Gastroesophageal sphincter (tissue), 4 donors: ENCODE measurements around the gene PNPLA3. TPM values are rescaled to one million over a fixed set of nuclear protein-coding genes. Genes with fewer than 3 reads are reported as not detected.

Experiments used
- ATAC-seq: fragments of 150-250 bp; one replicate; pipeline ENCODE4 v1.9.1; 2016; ENCODE audit warnings: mild to moderate bottlenecking, moderate library complexity
- H3K27ac ChIP-seq, 4 donors: fragments of 200-600 bp; sonication (generic) in 3 of 4; 1 replicate in 3 of 4; 2 replicates in 1 of 4; pipeline ENCODE4 v1.5.1; 2016 to 2019
- H3K27me3 ChIP-seq: fragments of 200-600 bp; sonication (generic); one replicate; pipeline ENCODE4 v1.5.1; 2019
- H3K36me3 ChIP-seq, 2 donors: fragments of 200-600 bp; sonication (generic); one replicate each; pipeline ENCODE4 v1.5.1; 2019; ENCODE audit warnings: control low read depth in 1 of 2
- H3K4me1 ChIP-seq, 3 donors: fragments of 200-600 bp; sonication (generic); 1 replicate in 2 of 3; 2 replicates in 1 of 3; pipeline ENCODE4 v1.5.1; 2016 to 2019; ENCODE audit warnings: control low read depth in 2 of 3
- H3K4me3 ChIP-seq, 2 donors: fragments of 200-600 bp; sonication (generic); one replicate each; pipeline ENCODE4 v1.5.1; 2019; ENCODE audit warnings: mild to moderate bottlenecking in 1 of 2, moderate library complexity in 1 of 2
- H3K9me3 ChIP-seq, 3 donors: fragments of 200-600 bp; sonication (generic); one replicate each; pipeline ENCODE4 v1.5.1; 2017 to 2019; ENCODE audit warnings: control low read depth in 2 of 3
- EP300 ChIP-seq: sonication (generic); formaldehyde crosslinking; IDR thresholded peaks from one replicate; pipeline ENCODE4 v1.6.1; 2017; ENCODE audit warnings: antibody characterized with exemption, mild to moderate bottlenecking
- POLR2A ChIP-seq, 2 donors: fragments of 450-650 bp; IDR thresholded peaks; one replicate each; pipeline ENCODE4 v1.6.1; 2017; ENCODE audit warnings: antibody characterized with exemption in 2 of 2, mild to moderate bottlenecking in 2 of 2, moderate library complexity in 1 of 2
- POLR2AphosphoS5 ChIP-seq: sonication (generic); formaldehyde crosslinking; IDR thresholded peaks from one replicate; pipeline ENCODE4 v1.6.1; 2017; ENCODE audit warnings: antibody characterized with exemption
- WGBS, 2 donors: methylation state at CpG; one replicate each; pipeline ENCODE4 v1.1.5; 2018; ENCODE audit warnings: low coverage in 1 of 2; 5-methylcytosine and 5-hydroxymethylcytosine counted together
- total RNA-seq, 4 donors: library from RNA; depleted of rRNA; stranded (reverse); fragments of >200 nt; gene quantifications; one replicate each; pipeline ENCODE4 v1.1.0, GENCODE V29; 2016
- TF ChIP-seq, protein P1 (sequence below), 4 experiments: fragments of 200-600 bp in 2 of 4; fragments of 450-650 bp in 2 of 4; sonication (generic) in 1 of 4; IDR thresholded peaks; one replicate each; pipeline ENCODE4 v1.5.1; 2017 to 2019; ENCODE audit warnings: antibody characterized with exemption in 4 of 4, mild to moderate bottlenecking in 2 of 4, moderate library complexity in 2 of 4

Gene PNPLA3
- total RNA-seq, 4 donors from 2014 or later: not detected

DNA sequence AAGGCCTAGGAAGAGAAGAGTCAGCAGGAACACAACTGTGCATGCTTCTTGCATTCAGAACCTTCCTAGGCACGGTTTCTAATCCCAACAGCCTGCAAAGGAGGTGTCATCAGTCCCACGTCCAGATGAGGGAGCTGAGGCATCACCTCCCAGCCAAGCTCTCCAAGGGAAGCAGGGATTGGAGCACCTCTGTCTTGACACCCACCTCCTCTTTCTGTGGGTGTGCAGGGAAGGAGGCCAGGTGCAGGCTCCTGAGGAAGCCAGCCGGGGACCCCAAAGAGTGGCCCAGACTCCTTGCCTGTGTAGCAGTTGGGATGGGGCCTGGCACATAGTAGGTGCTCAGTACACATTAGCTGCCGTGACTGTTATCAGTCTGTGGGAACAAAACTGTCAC, 33.7 kb upstream of the PNPLA3 start:
- TF ChIP-seq, protein P1, sequence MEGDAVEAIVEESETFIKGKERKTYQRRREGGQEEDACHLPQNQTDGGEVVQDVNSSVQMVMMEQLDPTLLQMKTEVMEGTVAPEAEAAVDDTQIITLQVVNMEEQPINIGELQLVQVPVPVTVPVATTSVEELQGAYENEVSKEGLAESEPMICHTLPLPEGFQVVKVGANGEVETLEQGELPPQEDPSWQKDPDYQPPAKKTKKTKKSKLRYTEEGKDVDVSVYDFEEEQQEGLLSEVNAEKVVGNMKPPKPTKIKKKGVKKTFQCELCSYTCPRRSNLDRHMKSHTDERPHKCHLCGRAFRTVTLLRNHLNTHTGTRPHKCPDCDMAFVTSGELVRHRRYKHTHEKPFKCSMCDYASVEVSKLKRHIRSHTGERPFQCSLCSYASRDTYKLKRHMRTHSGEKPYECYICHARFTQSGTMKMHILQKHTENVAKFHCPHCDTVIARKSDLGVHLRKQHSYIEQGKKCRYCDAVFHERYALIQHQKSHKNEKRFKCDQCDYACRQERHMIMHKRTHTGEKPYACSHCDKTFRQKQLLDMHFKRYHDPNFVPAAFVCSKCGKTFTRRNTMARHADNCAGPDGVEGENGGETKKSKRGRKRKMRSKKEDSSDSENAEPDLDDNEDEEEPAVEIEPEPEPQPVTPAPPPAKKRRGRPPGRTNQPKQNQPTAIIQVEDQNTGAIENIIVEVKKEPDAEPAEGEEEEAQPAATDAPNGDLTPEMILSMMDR (IDR thresholded peaks at IDR 0.05): no peak
- TF ChIP-seq POLR2AphosphoS5 (no peak), EP300 (no peak), POLR2A (IDR thresholded peaks at IDR 0.05) (no peak)
- Histone ChIP-seq H3K27me3 (peaks cover 97% of the 10 kb centered on the region), H3K36me3 (no peaks in the 10 kb centered on the region), H3K4me1 (peaks cover 0 to 15% (median 7%) of the 10 kb centered on the region in 3 donors), H3K9me3 (no peaks in the 10 kb centered on the region), H3K27ac (no peak overlapping the region), H3K4me3 (no peak overlapping the region)
- no peak for ATAC-seq
- 17 to 50% methylated on average over 1 to 2 of the region's 4 CpGs for WGBS, 2 donors

DNA sequence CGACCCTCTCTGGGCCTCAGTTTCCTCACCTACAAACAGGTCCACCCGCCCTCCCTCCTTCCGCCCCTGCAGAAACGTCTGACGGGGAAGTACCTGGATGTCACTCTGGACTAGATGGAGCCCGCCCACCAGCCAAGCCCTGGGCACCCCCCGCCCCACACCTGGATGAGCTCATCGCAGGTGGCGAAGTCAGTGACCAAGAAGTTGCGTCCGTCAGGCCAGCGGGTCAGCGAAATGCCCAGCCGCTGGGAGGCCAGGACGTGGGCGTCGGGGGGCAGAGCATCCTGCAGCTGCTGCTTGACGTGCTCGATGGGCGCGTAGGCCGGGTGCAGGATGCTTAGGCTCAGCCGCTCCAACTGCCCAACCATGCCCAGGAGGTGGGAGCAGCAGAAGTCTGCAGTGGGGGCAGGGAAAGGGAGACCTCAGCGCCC, 32.7 kb upstream of the PNPLA3 start:
- H3K4me3 ChIP-seq: no peak overlapping the region
- WGBS, 2 donors: no CpG with 5 or more reads among the region's 24 CpGs

DNA sequence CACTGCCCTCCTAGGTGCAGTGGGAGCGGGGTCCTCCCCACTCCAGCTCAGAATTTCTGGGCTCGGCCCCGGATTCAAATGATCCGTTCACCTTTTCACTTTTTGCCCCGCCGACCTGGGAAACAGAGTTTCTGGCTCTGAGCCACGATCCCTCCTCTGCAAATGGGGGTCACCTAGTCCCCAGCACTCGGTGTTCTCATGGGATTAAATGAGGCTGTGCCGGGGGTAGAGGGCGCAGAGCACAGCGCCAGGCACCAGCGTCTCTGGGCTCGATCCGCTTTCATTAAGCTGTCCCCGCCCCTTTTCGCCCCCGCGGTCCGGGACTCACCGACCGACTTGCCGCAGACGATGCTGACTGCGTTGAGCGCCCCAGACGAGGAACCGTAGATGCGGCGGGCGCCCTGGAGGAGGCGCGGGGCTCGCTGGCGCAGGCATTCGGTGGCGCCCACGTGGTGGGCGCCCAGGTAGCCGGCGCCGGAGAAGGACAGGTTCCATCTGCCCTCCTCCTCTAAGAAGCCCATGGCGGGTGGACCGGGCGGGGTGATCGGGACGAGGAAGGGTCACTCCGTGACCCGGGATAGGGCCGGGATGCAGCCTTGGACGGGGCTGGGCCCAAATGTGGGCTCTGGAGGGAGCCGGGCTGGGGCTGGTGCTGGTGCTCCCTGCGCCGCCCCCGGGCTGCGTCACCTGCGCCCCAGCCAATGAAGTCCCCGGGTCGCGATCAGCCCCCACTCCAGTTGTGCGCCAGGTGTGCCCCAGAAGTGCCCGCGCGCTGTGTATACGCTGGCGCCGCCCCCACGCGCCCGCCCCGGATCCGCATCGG, 32.0 kb upstream of the PNPLA3 start, which contains the start of gene PNPLA5:
Gene PNPLA5 (minus strand): TSS at position 654 of the 823 bp plus-strand sequence. CDS start 133 bp downstream, at position 521.
- H3K27me3 ChIP-seq: peaks cover 94% of the 10 kb centered on the region
- WGBS, 2 donors: 0% methylated on average over 1 to 5 of the region's 72 CpGs

More for the DNA sequence above, 32.7 kb upstream of the PNPLA3 start:
- TF ChIP-seq, protein P1 (IDR thresholded peaks at IDR 0.05): no peak
- TF ChIP-seq POLR2A (IDR thresholded peaks at IDR 0.05): no peak
- no peaks in the 10 kb centered on the region for H3K9me3 ChIP-seq
- no peak for ATAC-seq
- no peak overlapping the region for H3K27ac ChIP-seq
- H3K36me3 ChIP-seq: no peaks in the 10 kb centered on the region
- H3K27me3 ChIP-seq: peaks cover 95% of the 10 kb centered on the region
- H3K4me1 ChIP-seq: peaks cover 0 to 15% (median 7%) of the 10 kb centered on the region in 3 donors

DNA sequence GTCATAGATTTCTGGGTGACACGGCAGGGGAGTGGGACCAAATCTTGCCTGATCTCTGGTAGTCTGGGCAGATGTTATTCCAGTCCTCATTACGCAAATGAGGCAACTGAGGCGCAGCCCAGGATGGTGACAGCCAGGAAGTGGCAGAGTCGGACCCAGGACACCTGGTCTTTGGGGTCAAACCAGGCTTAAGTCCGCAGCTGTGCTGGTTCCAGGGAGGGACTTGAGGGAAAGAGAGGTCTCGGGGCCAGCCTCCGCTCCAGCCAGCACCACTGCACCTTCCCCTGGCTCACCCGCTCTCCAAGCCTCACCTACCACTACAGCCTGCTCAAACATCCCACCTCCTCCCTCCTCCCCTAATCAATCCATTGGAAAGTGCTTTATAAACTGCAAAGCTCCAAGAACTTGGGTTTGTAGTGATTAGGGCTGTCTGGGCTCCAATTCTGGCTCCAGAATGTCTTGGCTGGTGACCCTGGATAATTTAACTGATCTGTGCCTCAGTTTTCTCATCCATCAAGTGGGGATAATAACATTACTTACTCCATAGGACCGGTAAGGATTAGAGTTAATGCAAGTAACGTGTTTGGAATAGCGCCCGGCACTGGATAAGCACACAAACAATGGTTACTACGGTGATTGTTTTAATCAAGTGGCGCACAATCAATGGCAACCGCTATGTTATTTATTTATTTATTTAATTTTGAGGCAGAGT, 31.3 kb upstream of the PNPLA3 start:
- Histone ChIP-seq H3K36me3 (no peaks in the 10 kb centered on the region), H3K27ac (no peak overlapping the region), H3K4me1 (peaks cover 0 to 15% (median 7%) of the 10 kb centered on the region in 3 donors), H3K27me3 (peaks cover 86% of the 10 kb centered on the region), H3K4me3 (no peak overlapping the region), H3K9me3 (no peaks in the 10 kb centered on the region)
- ATAC-seq: no peak
- TF ChIP-seq, protein P1 (IDR thresholded peaks at IDR 0.05): no peak
- TF ChIP-seq POLR2A (IDR thresholded peaks at IDR 0.05): no peak
- TF ChIP-seq POLR2AphosphoS5: no peak
- TF ChIP-seq EP300: no peak
- 58 to 60% methylated on average over 5 to 6 of the region's 15 CpGs for WGBS, 2 donors

More for the DNA sequence above, 32.0 kb upstream of the PNPLA3 start, which contains the start of gene PNPLA5:
- no peaks in the 10 kb centered on the region for H3K9me3 ChIP-seq
- H3K4me3 ChIP-seq: no peak within 1 kb of the TSS
- no peaks in the 10 kb centered on the region for H3K36me3 ChIP-seq
- no peak for ATAC-seq
- H3K4me1 ChIP-seq: peaks cover 0 to 15% (median 7%) of the 10 kb centered on the region in 3 donors
- TF ChIP-seq, protein P1 (IDR thresholded peaks at IDR 0.05): no peak
- TF ChIP-seq POLR2A (IDR thresholded peaks at IDR 0.05) (no peak), EP300 (no peak), POLR2AphosphoS5 (no peak)
- no peak within 1 kb of the TSS for H3K27ac ChIP-seq
